Tibial nerve (tissue), 4 donors: ENCODE data around the gene ST6GALNAC4. TPM values are rescaled to one million over a fixed set of nuclear protein-coding genes. Genes with fewer than 3 reads are reported as not detected.
A peak's percentile ranks its signal among the peaks of the same experiment; 100 is the strongest.

Experiments used
- DNase-seq, 2 donors: peaks; one replicate each; pipeline ENCODE4 v3.0.0-alpha.2; 2019; ENCODE audit warnings: low spot score in 2 of 2
- H3K27ac ChIP-seq, 4 donors: fragments of 200-600 bp; sonication (generic) in 3 of 4; one replicate each; pipeline ENCODE4 v1.5.1; 2017 to 2019; ENCODE audit warnings: mild to moderate bottlenecking in 1 of 4
- H3K27me3 ChIP-seq, 2 donors: fragments of 200-600 bp; sonication (generic) in 1 of 2; one replicate each; pipeline versions ENCODE4 v1.5.1 to v1.6.0; 2017 to 2019
- H3K36me3 ChIP-seq, 3 donors: fragments of 200-600 bp; sonication (generic); one replicate each; pipeline ENCODE4 v1.5.1; 2018 to 2019
- H3K4me1 ChIP-seq, 4 donors: fragments of 200-600 bp; sonication (generic) in 3 of 4; one replicate each; pipeline ENCODE4 v1.5.1; 2017 to 2019
- H3K4me3 ChIP-seq, 4 donors: fragments of 200-600 bp; sonication (generic) in 3 of 4; one replicate each; pipeline ENCODE4 v1.5.1; 2017 to 2019; ENCODE audit warnings: mild to moderate bottlenecking in 1 of 4, moderate library complexity in 1 of 4
- H3K9me3 ChIP-seq, 4 donors: fragments of 200-600 bp; sonication (generic) in 3 of 4; one replicate each; pipeline ENCODE4 v1.5.1; 2017 to 2019
- CTCF ChIP-seq, 5 experiments: fragments of 200-600 bp in 3 of 5; fragments of 450-650 bp in 2 of 5; sonication (generic) in 3 of 5; IDR thresholded peaks; one replicate each; pipeline ENCODE4 v1.5.1; 2016 to 2019; ENCODE audit warnings: antibody characterized with exemption in 5 of 5, mild to moderate bottlenecking in 3 of 5, moderate library complexity in 2 of 5
- EP300 ChIP-seq, 2 donors: sonication (generic); formaldehyde crosslinking; IDR thresholded peaks; one replicate each; pipeline ENCODE4 v1.6.1; 2017; ENCODE audit warnings: antibody characterized with exemption in 2 of 2, mild to moderate bottlenecking in 1 of 2
- POLR2A ChIP-seq, 2 donors: fragments of 450-650 bp; IDR thresholded peaks; one replicate each; pipeline ENCODE4 v1.6.1; 2017; ENCODE audit warnings: antibody characterized with exemption in 2 of 2, mild to moderate bottlenecking in 2 of 2, moderate library complexity in 2 of 2
- WGBS, 2 donors: methylation state at CpG; one replicate each; pipeline ENCODE4 v1.1.5; 2018; 5-methylcytosine and 5-hydroxymethylcytosine counted together
- total RNA-seq, 4 donors: library from RNA; depleted of rRNA; stranded (reverse); fragments of >200 nt; gene quantifications; one replicate each; pipeline ENCODE4 v1.1.0, GENCODE V29; 2016

Gene ST6GALNAC4
- total RNA-seq, 4 donors from 2014 or later = 23.9 to 70.5 (median 37.0) TPM

GRCh38 chr9:127930231-127931091 lies 13.6 kb upstream of the ST6GALNAC4 start, which contains the start of gene PIP5KL1:
Gene PIP5KL1, minus strand, starts transcription at chr9:127930777. Its CDS starts 25 bp downstream, at chr9:127930752.
- Histone ChIP-seq H3K4me1 (peaks cover 0 to 46% (median 27%) of the 10 kb centered on the region in 4 donors), H3K27ac (peak within 1 kb of the TSS in 2 of 4 donors; percentile 67), H3K36me3 (peaks cover 0 to 15% (median 0%) of the 10 kb centered on the region in 3 donors), H3K9me3 (no peaks in the 10 kb centered on the region), H3K4me3 (peak within 1 kb of the TSS; percentile 29 to 66 (median 52)), H3K27me3 (peaks cover 0 to 38% of the 10 kb centered on the region in 2 donors)
- TF ChIP-seq POLR2A (IDR thresholded peaks at IDR 0.05) = no peak
- no peak for TF ChIP-seq CTCF (IDR thresholded peaks at IDR 0.05)
- peak in 1 of 2 donors; percentile 3 for TF ChIP-seq EP300 (IDR thresholded peaks at IDR 0.05)
- peak in 1 of 2 donors; percentile 70 for DNase-seq
- 1 to 3% methylated on average over 44 to 62 of the region's 70 CpGs for WGBS, 2 donors

- WGBS, 2 donors = 70 to 73% methylated on average over 10 of the region's 10 CpGs
- DNase-seq = no peak
- H3K27me3 ChIP-seq = peaks cover 0 to 45% of the 10 kb centered on the region in 2 donors
Observed at GRCh38 chr9:127929625-127929979, 12.8 kb upstream of the ST6GALNAC4 start.

GRCh38 chr9:127928676-127929624 lies 12.1 kb upstream of the ST6GALNAC4 start:
- peaks cover 0 to 45% of the 10 kb centered on the region in 2 donors for H3K27me3 ChIP-seq
- H3K36me3 ChIP-seq = peaks cover 0 to under 1% (median 0%) of the 10 kb centered on the region in 3 donors
- H3K9me3 ChIP-seq = no peaks in the 10 kb centered on the region
- 69 to 77% methylated on average over 11 of the region's 11 CpGs for WGBS, 2 donors
- no peak for DNase-seq
- no peak overlapping the region for H3K27ac ChIP-seq
- H3K4me1 ChIP-seq = peaks cover 0 to 39% (median 27%) of the 10 kb centered on the region in 4 donors
- no peak overlapping the region for H3K4me3 ChIP-seq
- TF ChIP-seq POLR2A (IDR thresholded peaks at IDR 0.05) (no peak), EP300 (IDR thresholded peaks at IDR 0.05) (no peak), CTCF (IDR thresholded peaks at IDR 0.05) (no peak)

More at GRCh38 chr9:127929625-127929979, 12.8 kb upstream of the ST6GALNAC4 start:
- no peak overlapping the region for H3K27ac ChIP-seq
- peaks cover 0 to 7% (median 0%) of the 10 kb centered on the region in 3 donors for H3K36me3 ChIP-seq
- TF ChIP-seq CTCF (IDR thresholded peaks at IDR 0.05) (no peak), POLR2A (IDR thresholded peaks at IDR 0.05) (no peak), EP300 (IDR thresholded peaks at IDR 0.05) (no peak)
- H3K4me3 ChIP-seq = no peak overlapping the region
- H3K9me3 ChIP-seq = no peaks in the 10 kb centered on the region
- peaks cover 0 to 39% (median 27%) of the 10 kb centered on the region in 4 donors for H3K4me1 ChIP-seq

GRCh38 chr9:127927988-127928675 lies 11.3 kb upstream of the ST6GALNAC4 start:
- WGBS, 2 donors = 35 to 47% methylated on average over 7 to 24 of the region's 24 CpGs
- DNase-seq = no peak
- no peak for TF ChIP-seq POLR2A (IDR thresholded peaks at IDR 0.05)
- Histone ChIP-seq H3K4me3 (no peak overlapping the region), H3K36me3 (no peaks in the 10 kb centered on the region), H3K27ac (no peak overlapping the region), H3K9me3 (no peaks in the 10 kb centered on the region), H3K27me3 (peaks cover 0 to 45% of the 10 kb centered on the region in 2 donors), H3K4me1 (peaks cover 0 to 39% (median 27%) of the 10 kb centered on the region in 4 donors)
